GM12873 (cell line): ENCODE measurements around the gene HSP90B1.

ENCODE experiments used
- CTCF ChIP-seq: IDR thresholded peaks from 2 replicates; pipeline ENCODE4 v1.5.1; 2012; ENCODE audit warnings: low read depth, mild to moderate bottlenecking, moderate library complexity, low read length, control low read depth; ENCODE audit not compliant: insufficient read depth; ENCODE audit errors: missing control alignments

The HSP90B1 gene

DNA sequence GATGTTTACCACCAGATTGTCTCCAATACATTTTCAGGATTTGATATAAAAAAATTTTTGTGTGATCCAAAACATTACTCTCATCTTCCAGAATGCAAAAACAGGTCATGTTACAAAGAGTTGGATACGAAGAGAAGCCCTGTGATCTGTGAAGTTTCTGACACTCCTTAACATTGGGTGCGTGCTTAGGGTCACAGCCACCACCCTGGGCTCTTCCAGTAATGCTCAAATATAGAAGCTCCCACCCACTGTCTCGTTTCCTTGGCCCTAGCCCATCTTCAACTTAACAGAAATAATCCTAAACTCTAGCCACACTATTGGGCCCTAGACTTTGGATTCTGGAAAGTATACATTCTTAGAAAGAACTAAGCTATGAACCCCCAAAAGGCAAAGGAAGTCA is 32.9 kb upstream of the HSP90B1 start:
- TF ChIP-seq CTCF: no peak

- no peak for TF ChIP-seq CTCF
Observed at GRCh38 chr12:103901518-103902173, 28.6 kb upstream of the HSP90B1 start.

- TF ChIP-seq CTCF: no peak
Observed at GRCh38 chr12:103903993-103904392, 26.2 kb upstream of the HSP90B1 start.

DNA sequence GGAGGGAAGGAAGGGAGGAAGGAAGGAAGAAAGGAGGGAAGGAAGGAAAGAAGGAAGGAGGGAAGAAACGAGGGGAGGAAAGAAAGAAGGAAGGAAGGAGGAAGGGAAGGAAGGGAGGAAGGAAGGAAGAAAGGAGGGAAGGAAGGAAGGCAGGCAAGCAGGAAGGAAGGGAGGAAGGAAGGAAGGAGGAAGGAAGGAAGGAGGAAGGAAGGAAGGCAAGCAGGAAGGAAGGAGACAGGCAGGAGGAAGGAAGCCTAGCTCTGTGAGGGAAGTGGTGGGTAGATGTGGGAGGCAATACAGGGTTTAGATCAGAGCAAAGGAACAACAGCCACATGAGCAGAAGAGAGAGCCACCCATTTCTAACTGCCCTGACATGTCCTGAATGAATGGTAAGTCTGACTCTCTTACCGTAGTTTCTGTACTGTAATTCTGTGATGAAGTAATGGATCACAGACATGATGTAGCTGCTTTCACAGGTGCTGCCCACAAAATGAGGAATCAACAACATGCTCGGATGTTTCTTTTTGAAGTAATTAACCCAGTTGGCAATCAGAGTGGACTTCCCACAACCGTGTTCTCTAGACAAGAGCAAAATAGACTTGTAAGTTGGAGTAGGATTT is 24.4 kb upstream of the HSP90B1 start:
- no peak for TF ChIP-seq CTCF

- TF ChIP-seq CTCF: no peak
Observed at GRCh38 chr12:103908246-103908541, 22.0 kb upstream of the HSP90B1 start.

- TF ChIP-seq CTCF: no peak
Observed at GRCh38 chr12:103908877-103909276, 21.3 kb upstream of the HSP90B1 start.

GRCh38 chr12:103909811-103910210 is 20.4 kb upstream of the HSP90B1 start:
- no peak for TF ChIP-seq CTCF
